Colonic mucosa (tissue), 4 donors: ENCODE results near the gene NOXO1. TPM values are rescaled to one million over a fixed set of nuclear protein-coding genes. Genes with fewer than 3 reads are reported as not detected.

Experiments used
- DNase-seq: peaks from one replicate; pipeline ENCODE4 v3.0.0-alpha.2; 2020
- H3K27ac ChIP-seq: fragments of 200-600 bp; one replicate; pipeline ENCODE4 v1.8.0; 2021
- H3K27me3 ChIP-seq: fragments of 200-600 bp; one replicate; pipeline ENCODE4 v1.8.0; 2021
- H3K36me3 ChIP-seq: fragments of 200-600 bp; one replicate; pipeline ENCODE4 v1.8.0; 2021
- H3K4me1 ChIP-seq: fragments of 200-600 bp; one replicate; pipeline ENCODE4 v1.8.0; 2021; ENCODE audit warnings: mild to moderate bottlenecking
- H3K4me3 ChIP-seq: fragments of 200-600 bp; one replicate; pipeline ENCODE4 v1.8.0; 2021
- H3K9ac ChIP-seq, 2 donors: one replicate each; pipeline ENCODE4 v1.7.0; 2013; ENCODE audit warnings: control low read depth in 2 of 2, low read depth in 2 of 2, low read length in 2 of 2
- H3K9me3 ChIP-seq: fragments of 200-600 bp; one replicate; pipeline ENCODE4 v1.8.0; 2021
- intact Hi-C: fragments of 100-400 bp; cut with DNase I; formaldehyde crosslinking; loops from one replicate; pipeline ENCODE4 v1.14.1; 2022
- total RNA-seq, 2 donors: library from RNA; stranded (reverse); fragmentation: NEBNext Ultra II Directional in 1 of 2; extraction: Animal tissue kit (Norgen Biotek cat#: 25700) in 1 of 2; gene quantifications; one replicate each; pipeline ENCODE4 v1.2.1, GENCODE V29; 2021
- TF ChIP-seq, protein P1 (sequence below): fragments of 200-600 bp; IDR thresholded peaks from one replicate; pipeline ENCODE4 v1.8.0; 2022; ENCODE audit warnings: antibody characterized with exemption, mild to moderate bottlenecking
- donor health status: healthy.
- donor health status: DM: no; HTN: no; CAD: no.
- donor health status: DM: no; HTN: no; CAD: no.

The NOXO1 gene
- total RNA-seq, 2 donors from 2014 or later, result 43.9 to 80.1 TPM

DNA sequence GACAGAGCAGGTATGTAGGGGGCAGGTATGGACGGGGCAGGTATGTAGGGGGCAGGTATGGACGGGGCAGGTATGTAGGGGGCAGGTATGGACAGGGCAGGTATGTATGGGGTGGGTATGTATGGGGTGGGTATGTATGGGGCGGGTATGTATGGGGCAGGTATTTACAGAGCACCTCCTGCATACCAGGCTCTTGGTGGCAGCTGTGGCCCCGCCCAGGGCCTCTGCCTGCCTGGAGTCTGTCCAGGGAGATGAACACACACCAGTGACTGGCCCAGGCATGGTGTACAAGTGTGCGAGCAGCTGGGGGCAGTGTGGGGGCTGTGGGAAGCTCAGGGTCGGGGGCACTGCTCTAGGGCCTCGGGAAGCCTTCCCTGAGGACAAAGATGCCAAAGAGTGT is 31.2 kb downstream of the NOXO1 start:
- DNase-seq, result no peak
- H3K27me3 ChIP-seq, result no peaks in the 10 kb centered on the region
- TF ChIP-seq, protein P1, sequence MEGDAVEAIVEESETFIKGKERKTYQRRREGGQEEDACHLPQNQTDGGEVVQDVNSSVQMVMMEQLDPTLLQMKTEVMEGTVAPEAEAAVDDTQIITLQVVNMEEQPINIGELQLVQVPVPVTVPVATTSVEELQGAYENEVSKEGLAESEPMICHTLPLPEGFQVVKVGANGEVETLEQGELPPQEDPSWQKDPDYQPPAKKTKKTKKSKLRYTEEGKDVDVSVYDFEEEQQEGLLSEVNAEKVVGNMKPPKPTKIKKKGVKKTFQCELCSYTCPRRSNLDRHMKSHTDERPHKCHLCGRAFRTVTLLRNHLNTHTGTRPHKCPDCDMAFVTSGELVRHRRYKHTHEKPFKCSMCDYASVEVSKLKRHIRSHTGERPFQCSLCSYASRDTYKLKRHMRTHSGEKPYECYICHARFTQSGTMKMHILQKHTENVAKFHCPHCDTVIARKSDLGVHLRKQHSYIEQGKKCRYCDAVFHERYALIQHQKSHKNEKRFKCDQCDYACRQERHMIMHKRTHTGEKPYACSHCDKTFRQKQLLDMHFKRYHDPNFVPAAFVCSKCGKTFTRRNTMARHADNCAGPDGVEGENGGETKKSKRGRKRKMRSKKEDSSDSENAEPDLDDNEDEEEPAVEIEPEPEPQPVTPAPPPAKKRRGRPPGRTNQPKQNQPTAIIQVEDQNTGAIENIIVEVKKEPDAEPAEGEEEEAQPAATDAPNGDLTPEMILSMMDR, result no peak
- no peaks in the 10 kb centered on the region for H3K4me1 ChIP-seq
- H3K9me3 ChIP-seq, result no peaks in the 10 kb centered on the region
- H3K4me3 ChIP-seq, result no peak overlapping the region
- intact Hi-C loops, result no loop called here
- H3K27ac ChIP-seq, result no peak overlapping the region
- H3K36me3 ChIP-seq, result no peaks in the 10 kb centered on the region
- H3K9ac ChIP-seq, result no peak overlapping the region

GRCh38 chr16:1949507-1949906 is 31.8 kb downstream of the NOXO1 start:
- Histone ChIP-seq H3K9ac (no peak overlapping the region), H3K27ac (no peak overlapping the region), H3K27me3 (no peaks in the 10 kb centered on the region), H3K4me3 (no peak overlapping the region), H3K4me1 (no peaks in the 10 kb centered on the region), H3K9me3 (no peaks in the 10 kb centered on the region), H3K36me3 (no peaks in the 10 kb centered on the region)
- DNase-seq, result no peak
- TF ChIP-seq, protein P1, result no peak
- intact Hi-C loops, result no loop called here

- peaks cover 1% of the 10 kb centered on the region for H3K4me1 ChIP-seq
- TF ChIP-seq, protein P1, result no peak
- H3K9ac ChIP-seq, result no peak overlapping the region
- no peak overlapping the region for H3K27ac ChIP-seq
- DNase-seq, result no peak
- no peak overlapping the region for H3K4me3 ChIP-seq
- H3K27me3 ChIP-seq, result no peaks in the 10 kb centered on the region
- intact Hi-C loops, result no loop called here
- no peaks in the 10 kb centered on the region for H3K36me3 ChIP-seq
- no peaks in the 10 kb centered on the region for H3K9me3 ChIP-seq
Observed at GRCh38 chr16:1947369-1947670, 33.9 kb downstream of the NOXO1 start.

GRCh38 chr16:1946495-1947368 is 34.5 kb downstream of the NOXO1 start:
- no peak overlapping the region for H3K27ac ChIP-seq
- no peak overlapping the region for H3K4me3 ChIP-seq
- H3K9me3 ChIP-seq, result no peaks in the 10 kb centered on the region
- DNase-seq, result no peak
- H3K4me1 ChIP-seq, result peaks cover 7% of the 10 kb centered on the region
- intact Hi-C loops, result no loop called here
- H3K27me3 ChIP-seq, result no peaks in the 10 kb centered on the region
- no peaks in the 10 kb centered on the region for H3K36me3 ChIP-seq
- TF ChIP-seq, protein P1, result no peak
- H3K9ac ChIP-seq, result no peak overlapping the region

GRCh38 chr16:1945559-1946391 is 35.5 kb downstream of the NOXO1 start:
- Histone ChIP-seq H3K36me3 (no peaks in the 10 kb centered on the region), H3K9ac (no peak overlapping the region), H3K27ac (no peak overlapping the region), H3K27me3 (no peaks in the 10 kb centered on the region), H3K9me3 (no peaks in the 10 kb centered on the region), H3K4me3 (no peak overlapping the region), H3K4me1 (peaks cover 9% of the 10 kb centered on the region)
- no peak for DNase-seq
- intact Hi-C loops, result no loop called here
- TF ChIP-seq, protein P1, result no peak
